Activated CD4-positive, alpha-beta T cell treated with anti-CD3 and anti-CD28 coated beads, Interleukin-2, amount 50 U/mL, for 16 hours (primary cell): ENCODE data around the gene CYSTM1.
"Not testable (repeated sequence)": the region's sequence is repeated elsewhere in the genome, so short reads cannot be mapped to it uniquely, and the experiment has no call there.

Experiments used
- DNase-seq: peaks from one replicate; pipeline ENCODE4 v3.0.0-alpha.2; 2020

The CYSTM1 gene

DNA sequence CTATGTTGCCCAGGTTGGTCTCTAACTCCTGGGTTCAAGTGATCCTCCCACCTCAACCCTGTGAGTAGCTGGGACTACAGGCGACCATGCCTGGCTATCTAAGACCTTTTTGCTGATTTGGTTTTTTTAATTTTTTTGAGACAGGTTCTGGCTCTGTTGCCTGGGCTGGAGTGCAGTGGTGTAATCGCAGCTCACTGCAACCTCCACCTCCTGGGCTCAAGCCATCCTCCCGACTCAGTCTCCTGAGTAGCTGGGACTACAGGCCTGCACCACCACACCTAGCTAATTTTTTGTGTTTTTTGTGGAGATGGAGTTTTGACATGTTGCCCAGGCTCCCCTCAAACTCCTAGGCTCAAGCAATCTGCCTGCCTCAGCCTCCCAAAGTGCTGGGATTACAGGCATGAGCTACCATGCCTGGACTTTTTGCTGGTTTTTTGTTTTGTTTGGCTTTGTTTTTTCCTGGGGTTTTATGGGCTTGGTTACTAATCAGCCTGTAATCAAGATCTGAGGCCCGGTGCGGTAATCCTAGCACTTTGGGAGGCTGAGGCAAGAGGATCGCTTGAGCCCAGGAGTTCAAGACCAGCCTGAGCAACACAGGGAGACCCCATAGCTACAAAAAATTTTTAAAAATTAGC, 3.6 kb downstream of the CYSTM1 start:
- DNase-seq: no peak

GRCh38 chr5:140181002-140181483, 6.1 kb downstream of the CYSTM1 start:
- no peak for DNase-seq

- DNase-seq: no peak
These were observed 6.5 kb downstream of the CYSTM1 start for GRCh38 chr5:140181525-140181924.

DNA sequence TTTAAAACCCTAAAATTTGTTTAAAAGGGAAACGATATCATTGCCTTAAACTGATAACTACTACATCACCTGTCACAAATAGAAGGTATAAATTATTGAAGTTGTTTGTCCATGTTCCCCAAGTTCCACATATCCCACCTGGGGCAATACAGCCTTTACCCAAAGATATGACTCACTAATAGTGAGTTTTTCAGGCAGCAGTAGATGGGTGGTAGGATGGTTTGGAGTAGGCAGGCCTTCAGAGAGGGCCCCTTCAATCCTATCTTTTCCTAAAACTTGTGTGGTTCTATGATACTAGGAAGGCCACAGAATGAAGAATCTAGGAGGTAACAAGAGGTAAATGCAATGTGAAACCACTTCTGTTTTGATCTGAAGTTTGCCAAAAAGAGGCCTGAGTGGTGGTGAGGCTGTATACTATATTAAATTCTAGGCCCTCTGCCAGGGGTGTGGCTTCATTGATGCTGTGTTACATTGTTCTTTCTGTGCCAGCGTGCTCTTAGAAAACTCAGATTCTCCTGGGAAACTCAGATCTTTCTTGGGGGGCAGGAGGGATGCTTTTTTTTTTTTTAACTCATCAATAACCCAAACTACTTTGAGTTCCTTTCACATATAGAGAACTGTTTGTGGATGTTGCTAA, 7.2 kb downstream of the CYSTM1 start:
- no peak for DNase-seq

GRCh38 chr5:140182803-140183367, 7.9 kb downstream of the CYSTM1 start:
- no peak for DNase-seq

DNA sequence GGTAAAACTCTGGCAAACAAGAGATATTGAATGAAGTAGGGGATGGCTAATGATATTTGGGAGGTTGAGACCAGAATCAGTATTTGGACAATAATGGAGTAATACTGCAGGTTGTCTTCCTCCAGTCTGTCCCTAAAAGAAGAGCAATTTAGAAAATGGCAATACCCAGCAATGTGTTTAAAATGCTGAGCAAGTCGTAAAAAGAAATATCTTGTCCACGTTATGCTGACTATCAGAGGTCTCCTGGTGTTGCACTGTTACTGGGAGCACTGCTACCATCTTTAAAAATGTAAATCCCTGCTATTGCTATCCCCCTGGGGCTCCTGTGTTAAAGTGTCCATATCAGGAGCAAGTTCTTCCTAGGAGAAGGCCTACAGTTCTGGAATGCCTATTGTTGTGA, 10.4 kb downstream of the CYSTM1 start:
- no peak for DNase-seq

DNA sequence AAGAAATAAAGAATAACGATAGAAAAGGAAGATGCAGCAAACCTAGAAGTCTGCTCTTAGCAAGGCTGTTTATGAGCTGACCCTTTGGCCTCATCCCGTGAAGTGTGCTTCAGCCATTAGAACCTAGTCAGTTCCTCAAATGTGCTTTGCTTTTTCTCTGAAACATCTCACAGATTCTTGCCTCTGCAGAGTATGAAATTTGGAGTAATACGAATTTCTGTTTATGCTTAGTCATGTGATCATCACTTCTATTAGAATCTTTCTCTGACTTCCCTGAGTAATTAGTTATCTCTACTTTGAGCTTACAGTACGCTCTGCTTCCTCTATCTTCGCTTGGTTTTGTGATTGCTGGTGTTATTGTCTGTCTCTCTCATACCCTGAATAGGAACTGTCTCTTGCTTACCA, 11.3 kb downstream of the CYSTM1 start:
- no peak for DNase-seq

DNA sequence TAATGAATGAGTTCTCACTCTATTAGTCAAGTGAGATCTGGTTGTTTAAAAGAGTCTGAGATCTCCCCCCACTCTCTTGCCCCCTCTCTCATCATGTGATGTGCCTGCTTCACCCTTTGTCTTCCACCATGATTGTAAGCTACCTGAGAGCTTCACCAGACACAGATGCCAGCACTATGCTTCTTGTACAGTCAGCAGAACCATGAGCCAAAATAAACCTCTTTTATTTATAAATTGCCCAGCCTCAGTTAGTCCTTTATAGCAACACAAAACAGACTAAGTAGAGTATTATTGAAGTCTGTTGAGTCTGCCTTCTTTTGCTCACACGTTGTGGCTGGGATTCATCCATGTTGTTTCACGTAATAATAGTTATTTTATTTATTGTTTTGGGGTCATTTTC, 14.3 kb downstream of the CYSTM1 start:
- DNase-seq: no peak

- no peak for DNase-seq
These were observed 15.2 kb downstream of the CYSTM1 start for GRCh38 chr5:140189977-140190871.

GRCh38 chr5:140190872-140191218, 15.9 kb downstream of the CYSTM1 start:
- DNase-seq: no peak

DNA sequence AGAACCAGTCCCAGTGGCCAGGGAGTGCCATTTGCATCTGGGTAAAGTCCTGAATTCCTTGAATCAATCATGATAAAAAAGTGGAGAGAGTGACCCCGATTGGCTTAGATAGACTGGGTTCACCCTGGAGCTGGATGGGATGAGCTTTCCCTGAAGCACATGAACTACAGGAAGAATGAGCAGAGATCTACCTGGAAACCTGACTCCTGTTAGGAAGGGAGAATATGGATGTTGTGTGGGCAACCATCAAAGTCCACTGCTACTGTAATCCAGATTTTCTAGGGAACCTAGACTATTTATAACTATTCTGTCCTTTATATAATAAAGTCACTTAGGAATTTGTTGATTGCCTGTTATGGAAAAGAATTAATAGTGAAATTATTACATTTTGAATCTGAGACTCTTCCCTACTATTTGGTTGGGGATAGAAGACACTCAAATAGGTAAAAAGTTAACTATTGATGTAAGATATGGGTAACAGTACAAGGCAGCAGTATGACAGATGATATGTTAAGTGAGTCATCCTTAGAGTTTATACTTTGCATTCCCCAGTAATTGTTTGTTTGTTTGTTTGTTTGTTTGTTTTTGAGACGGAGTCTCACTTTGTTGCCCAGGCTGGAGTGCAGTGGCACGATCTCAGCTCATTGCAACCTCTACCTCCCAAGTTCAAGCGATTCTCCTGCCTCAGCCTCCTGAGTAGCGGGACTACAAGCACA, 17.9 kb downstream of the CYSTM1 start:
- no peak for DNase-seq

DNA sequence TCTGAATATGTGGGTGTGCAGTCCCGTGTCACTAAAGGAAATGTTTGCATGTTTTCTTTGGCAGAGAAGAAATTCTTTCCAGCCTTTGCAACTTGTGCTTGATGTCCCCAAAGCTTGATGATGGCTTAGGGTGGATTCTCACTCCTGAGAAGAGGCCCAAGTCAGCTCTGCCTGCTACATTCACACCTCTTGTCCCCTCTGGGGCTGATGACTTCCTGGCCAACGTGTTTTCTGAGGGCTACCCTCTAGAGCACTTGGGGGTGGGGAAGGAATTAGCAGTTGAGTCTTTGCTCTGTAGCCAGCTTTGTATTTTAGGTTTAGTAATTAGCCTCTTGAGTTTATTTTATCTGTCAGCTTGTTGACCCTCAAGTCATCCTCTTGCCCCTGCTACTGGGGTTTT, 19.7 kb downstream of the CYSTM1 start:
- DNase-seq: no peak

DNA sequence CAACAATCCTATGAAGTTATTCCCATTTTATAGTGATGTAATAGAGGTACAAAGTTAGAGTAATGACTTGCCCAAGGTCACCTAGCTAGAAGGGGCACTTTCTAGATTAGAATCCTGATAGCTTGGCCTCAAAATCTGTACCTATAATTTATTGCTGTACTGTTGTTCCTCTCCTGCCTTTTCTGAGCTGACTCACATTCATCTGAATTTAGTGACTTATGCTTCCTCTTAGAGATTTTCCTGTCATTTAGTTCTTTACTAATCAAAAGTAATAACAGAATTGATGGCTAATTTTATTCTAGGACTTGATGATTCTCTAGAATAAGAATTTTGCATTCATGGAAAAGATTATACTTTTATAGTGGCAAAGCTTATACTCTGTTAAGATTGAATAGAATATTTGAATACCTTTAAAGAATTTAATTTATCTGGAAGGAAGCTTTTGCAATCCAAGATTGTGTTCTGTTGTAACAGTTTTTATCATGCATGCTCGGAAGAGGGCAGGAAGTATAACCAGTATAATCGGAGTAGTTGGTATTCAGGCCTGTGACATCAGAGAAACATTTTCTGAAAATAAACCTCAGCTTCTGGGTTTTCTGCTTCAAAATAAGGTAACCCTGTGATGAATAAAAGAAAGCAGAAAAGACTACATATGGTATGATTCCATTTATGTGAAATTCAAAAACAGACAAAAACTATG, 21.3 kb downstream of the CYSTM1 start:
- no peak for DNase-seq

GRCh38 chr5:140197023-140197422, 22.0 kb downstream of the CYSTM1 start:
- no peak for DNase-seq

DNA sequence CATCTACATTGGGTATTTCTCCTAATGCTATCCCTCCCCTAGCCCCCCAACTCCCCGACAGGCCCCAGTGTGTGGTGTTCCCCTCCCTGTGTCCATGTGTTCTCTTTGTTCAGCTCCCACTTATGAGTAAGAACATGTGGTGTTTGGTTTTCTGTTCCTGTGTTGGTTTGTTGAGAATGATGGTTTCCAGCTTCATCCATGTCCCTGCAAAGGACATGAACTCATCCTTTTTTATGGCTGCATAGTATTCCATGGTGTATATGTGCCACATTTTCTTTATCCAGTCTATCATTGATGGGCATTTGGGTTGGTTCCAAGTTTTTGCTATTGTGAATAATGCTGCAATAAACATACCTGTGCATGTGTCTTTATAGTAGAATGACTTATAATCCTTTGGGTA, 23.9 kb downstream of the CYSTM1 start:
- not testable (repeated sequence) for DNase-seq

DNA sequence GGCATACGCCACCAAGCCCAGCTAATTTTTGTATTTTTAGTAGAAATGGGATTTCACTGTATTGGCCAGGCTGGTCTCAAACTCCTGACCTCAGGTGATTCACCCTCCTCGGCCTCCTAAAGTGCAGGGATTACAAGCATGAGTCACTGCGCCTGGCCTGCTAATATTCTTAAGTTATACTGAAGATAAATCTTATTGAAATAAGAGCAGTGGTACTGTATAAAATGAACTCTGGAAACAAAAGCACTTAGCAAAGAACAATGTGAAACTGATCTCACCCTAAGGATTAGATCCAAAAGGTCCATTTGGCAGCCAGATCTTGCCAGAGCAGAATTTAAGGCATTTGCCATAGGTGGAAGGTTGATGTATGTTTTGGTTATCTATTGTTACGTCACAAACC, 27.1 kb downstream of the CYSTM1 start:
- DNase-seq: no peak

DNA sequence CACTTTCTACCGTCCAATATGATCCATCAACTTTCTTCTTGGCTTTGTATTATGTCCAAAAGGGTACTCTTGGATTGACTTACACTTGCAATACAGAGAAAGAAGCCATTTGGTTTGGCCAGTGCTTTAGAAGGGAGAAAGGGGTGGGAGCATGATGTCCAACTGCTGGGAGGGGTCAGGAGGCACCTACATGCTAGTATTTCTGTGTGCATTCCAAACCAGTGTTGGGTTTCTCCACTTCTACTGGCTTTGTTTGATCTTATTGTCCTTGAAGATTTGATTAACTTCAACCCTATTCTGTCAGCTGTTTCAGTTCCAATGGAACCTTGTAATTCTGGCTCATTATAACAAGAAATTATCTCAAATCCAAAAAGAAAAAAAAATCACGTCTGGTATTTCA, 27.6 kb downstream of the CYSTM1 start:
- no peak for DNase-seq

- no peak for DNase-seq
These were observed 30.2 kb downstream of the CYSTM1 start for GRCh38 chr5:140205216-140205615.

GRCh38 chr5:140205952-140206351, 31.0 kb downstream of the CYSTM1 start:
- DNase-seq: no peak

DNA sequence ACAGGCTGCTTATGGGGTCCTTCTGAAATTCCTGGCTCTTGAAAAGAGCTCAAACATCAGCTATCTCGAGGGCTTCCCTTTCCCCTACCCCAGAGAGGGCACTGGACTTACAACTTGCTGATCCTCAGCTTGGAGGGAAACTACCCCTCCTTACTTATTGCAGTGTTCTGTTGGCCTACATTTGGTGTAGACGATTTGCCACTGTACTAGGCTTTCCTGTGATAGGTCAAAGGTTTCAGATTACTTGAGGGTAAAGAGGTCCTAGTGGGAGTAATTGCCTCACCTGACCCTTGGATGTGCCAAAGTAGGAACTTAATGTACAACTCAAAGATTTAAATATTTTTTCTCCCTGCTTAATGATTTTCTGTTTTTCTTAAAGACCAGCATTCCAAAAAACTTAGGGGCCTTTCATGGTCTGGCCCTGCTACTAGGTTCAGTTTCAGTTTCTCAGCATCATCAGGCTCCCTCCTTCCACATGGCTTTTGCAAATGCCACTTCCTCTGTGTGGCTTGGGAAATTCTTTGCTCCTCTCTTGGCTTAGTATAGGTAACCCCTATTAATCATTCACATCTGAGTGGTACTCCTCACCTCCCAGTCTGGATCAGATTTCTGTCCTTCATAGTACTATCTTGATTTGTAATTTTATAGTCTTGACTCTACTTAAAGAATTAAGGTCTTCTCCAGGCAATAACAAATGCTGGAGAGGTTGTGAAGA, 32.4 kb downstream of the CYSTM1 start:
- no peak for DNase-seq

GRCh38 chr5:140208065-140208464, 33.1 kb downstream of the CYSTM1 start:
- DNase-seq: no peak
